OCI-LY7 (cell line): ENCODE data around the gene ATP2A2. TPM values are rescaled to one million over a fixed set of nuclear protein-coding genes. Genes with fewer than 3 reads are reported as not detected.
A peak's percentile ranks its signal among the peaks of the same experiment; 100 is the strongest.

ENCODE experiments used
- BruUV-seq: library from RNA; stranded (reverse); fragments of 400-500 nt; replicated peaks from 2 replicates; lab custom pipeline; 2021; lab: Mats Ljungman, UMichigan
- CTCF ChIA-PET: fragments of 300-600 bp; sonication (Branson Sonifier 250); formaldehyde crosslinking; loops from one replicate; lab custom pipeline; 2022; ENCODE audit warnings: antibody characterized with exemption; ENCODE audit not compliant: unreplicated experiment; lab: Charles Lee
- POLR2A ChIA-PET: fragments of 300-600 bp; sonication (Branson Sonifier 250); formaldehyde crosslinking; loops from one replicate; lab custom pipeline; 2022; ENCODE audit warnings: antibody characterized with exemption; lab: Charles Lee
- DNase-seq: peaks from one replicate; pipeline ENCODE4 v3.0.0-alpha.2; 2015; ENCODE audit warnings: low spot score
- H2AFZ ChIP-seq: fragments of 200-600 bp; sonication (generic), shearing (Covaris generic); 2 replicates; pipeline ENCODE4 v1.6.1; 2014; ENCODE audit warnings: mild to moderate bottlenecking, antibody characterized with exemption, low read length, moderate library complexity
- H3K27ac ChIP-seq: fragments of 200-600 bp; sonication (generic); 2 replicates; pipeline ENCODE4 v1.5.1; 2014; ENCODE audit warnings: mixed run types, low read depth, mild to moderate bottlenecking, moderate library complexity, low read length, inconsistent platforms; ENCODE audit not compliant: poor library complexity, severe bottlenecking
- H3K36me3 ChIP-seq: fragments of 200-600 bp; sonication (generic); 2 replicates; pipeline ENCODE4 v1.6.1; 2014; ENCODE audit warnings: mild to moderate bottlenecking, antibody characterized with exemption, low read length, moderate library complexity, mixed read lengths; ENCODE audit not compliant: insufficient read depth
- H3K4me1 ChIP-seq: fragments of 200-600 bp; sonication (generic); 2 replicates; pipeline ENCODE4 v1.5.1; 2014; ENCODE audit warnings: mild to moderate bottlenecking, low read length; ENCODE audit not compliant: insufficient read depth, poor library complexity, severe bottlenecking
- H3K4me2 ChIP-seq: fragments of 200-600 bp; sonication (generic); 2 replicates; pipeline ENCODE4 v1.6.1; 2014; ENCODE audit warnings: mild to moderate bottlenecking, low read length
- H3K4me3 ChIP-seq: fragments of 200-600 bp; sonication (generic); 2 replicates; pipeline ENCODE4 v1.5.1; 2014; ENCODE audit warnings: mild to moderate bottlenecking, low read depth, low read length; ENCODE audit not compliant: poor library complexity, severe bottlenecking
- H3K79me2 ChIP-seq: fragments of 200-600 bp; sonication (generic); 2 replicates; pipeline ENCODE4 v1.6.1; 2016; ENCODE audit warnings: low read depth, mild to moderate bottlenecking, low read length, moderate library complexity, mixed read lengths; ENCODE audit not compliant: insufficient read depth
- H3K9me2 ChIP-seq: fragments of 200-600 bp; sonication (generic); 2 replicates; pipeline ENCODE4 v1.6.1; 2016; ENCODE audit warnings: mild to moderate bottlenecking, low read length, mixed read lengths; ENCODE audit not compliant: insufficient read depth
- H3K9me3 ChIP-seq: fragments of 200-600 bp; sonication (generic); 2 replicates; pipeline ENCODE4 v1.6.1; 2014; ENCODE audit warnings: mild to moderate bottlenecking, mixed run types, low read length, mixed read lengths
- H4K20me1 ChIP-seq: fragments of 200-600 bp; sonication (generic); 2 replicates; pipeline ENCODE4 v1.6.1; 2014; ENCODE audit warnings: mild to moderate bottlenecking, antibody characterized with exemption, low read length, moderate library complexity, mixed read lengths; ENCODE audit not compliant: insufficient read depth
- EZH2phosphoT487 ChIP-seq: fragments of 200-600 bp; sonication (generic); IDR thresholded peaks from 2 replicates; pipeline ENCODE4 v1.6.1; 2018; ENCODE audit warnings: low read depth, borderline replicate concordance, mild to moderate bottlenecking, mixed run types, antibody characterized with exemption, low read length, moderate library complexity, mixed read lengths
- intact Hi-C: fragments of 100-400 bp; cut with micrococcal nuclease; formaldehyde crosslinking; loops from one replicate; pipeline ENCODE4 v1.10.0; 2022; ENCODE audit not compliant: unreplicated experiment
- total RNA-seq, 2 experiments: library from RNA; depleted of rRNA in 1 of 2; stranded (reverse); fragments of >200 nt in 1 of 2; shearing (Covaris generic) in 1 of 2; gene quantifications; 2 replicates each; pipeline ENCODE4 v1.2.3, GENCODE V29; 2014 to 2022
- TF ChIP-seq, protein P1 (sequence below): fragments of 200-600 bp; sonication (generic); conservative IDR thresholded peaks from 2 replicates; pipeline ENCODE4 v1.5.1; 2014; ENCODE audit warnings: mild to moderate bottlenecking, antibody characterized with exemption, low read length, moderate library complexity, mixed read lengths

Gene ATP2A2
- total RNA-seq, 2 experiments from 2014 or later = 93.5 to 178 TPM

DNA sequence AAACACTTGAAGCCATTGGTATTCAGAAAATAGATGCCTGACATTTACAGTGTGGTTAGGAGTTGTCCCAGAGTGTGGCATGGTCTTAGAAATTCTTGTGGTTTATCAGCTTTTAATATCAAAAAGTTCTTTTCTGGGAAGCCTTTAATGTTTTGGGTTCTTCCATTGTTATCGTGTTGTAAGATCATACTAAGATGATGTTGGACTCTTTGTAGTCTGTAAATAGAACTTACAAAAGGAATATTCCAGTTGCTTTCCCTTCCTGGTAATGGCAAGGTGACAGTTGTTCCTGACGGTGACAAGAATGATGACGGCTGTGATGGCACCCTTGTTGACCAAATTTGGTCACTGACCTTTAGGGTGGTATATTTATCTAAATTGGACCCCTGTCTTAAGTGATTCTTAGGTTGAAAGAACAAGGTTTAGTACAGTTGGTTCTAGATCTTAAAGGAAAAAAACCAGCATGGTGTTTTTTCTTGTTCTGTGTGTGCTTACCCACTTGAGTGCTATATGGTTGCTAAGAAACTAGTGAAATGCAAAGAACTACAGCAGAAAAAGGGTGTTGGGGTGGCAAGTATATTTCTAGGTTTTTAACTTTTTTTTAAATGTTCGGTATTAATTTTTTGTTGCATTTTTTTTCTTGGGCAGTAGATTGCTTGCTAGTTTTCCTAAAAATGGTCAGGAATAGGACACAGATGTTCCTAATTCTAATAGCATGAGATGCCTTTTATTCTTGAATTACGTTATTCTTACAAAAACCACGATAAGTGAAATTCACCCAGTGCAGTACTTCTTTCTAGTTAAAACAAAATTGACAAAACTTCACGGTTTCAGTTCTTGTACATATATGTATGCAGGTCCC, 2.1 kb downstream of the ATP2A2 start:
- BruUV-seq = no TSS peak
- peaks cover 57% of the 10 kb centered on the region for H3K4me1 ChIP-seq
- peaks cover 64% of the 10 kb centered on the region for H3K36me3 ChIP-seq

GRCh38 chr12:110284597-110284996, 3.5 kb downstream of the ATP2A2 start:
- peak overlapping the region; percentile 6 for H3K27ac ChIP-seq
- TF ChIP-seq EZH2phosphoT487 = no peak
- TF ChIP-seq, protein P1, sequence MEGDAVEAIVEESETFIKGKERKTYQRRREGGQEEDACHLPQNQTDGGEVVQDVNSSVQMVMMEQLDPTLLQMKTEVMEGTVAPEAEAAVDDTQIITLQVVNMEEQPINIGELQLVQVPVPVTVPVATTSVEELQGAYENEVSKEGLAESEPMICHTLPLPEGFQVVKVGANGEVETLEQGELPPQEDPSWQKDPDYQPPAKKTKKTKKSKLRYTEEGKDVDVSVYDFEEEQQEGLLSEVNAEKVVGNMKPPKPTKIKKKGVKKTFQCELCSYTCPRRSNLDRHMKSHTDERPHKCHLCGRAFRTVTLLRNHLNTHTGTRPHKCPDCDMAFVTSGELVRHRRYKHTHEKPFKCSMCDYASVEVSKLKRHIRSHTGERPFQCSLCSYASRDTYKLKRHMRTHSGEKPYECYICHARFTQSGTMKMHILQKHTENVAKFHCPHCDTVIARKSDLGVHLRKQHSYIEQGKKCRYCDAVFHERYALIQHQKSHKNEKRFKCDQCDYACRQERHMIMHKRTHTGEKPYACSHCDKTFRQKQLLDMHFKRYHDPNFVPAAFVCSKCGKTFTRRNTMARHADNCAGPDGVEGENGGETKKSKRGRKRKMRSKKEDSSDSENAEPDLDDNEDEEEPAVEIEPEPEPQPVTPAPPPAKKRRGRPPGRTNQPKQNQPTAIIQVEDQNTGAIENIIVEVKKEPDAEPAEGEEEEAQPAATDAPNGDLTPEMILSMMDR = no peak
- intact Hi-C loops = loop anchor here (10.0 kb wide), 1 partner anchor 300 kb away; the partner anchor contains the start of gene PPTC7
- H3K9me3 ChIP-seq = no peaks in the 10 kb centered on the region
- BruUV-seq = no TSS peak
- DNase-seq = no peak
- H3K4me1 ChIP-seq = peaks cover 53% of the 10 kb centered on the region
- no peak overlapping the region for H2AFZ ChIP-seq
- H4K20me1 ChIP-seq = peaks cover 35% of the 10 kb centered on the region
- ChIA-PET POLR2A (interaction anchor here (0.5 to 1.3 kb wide), 7 partner anchors 8 to 436 kb away, joined by 3 to 9 read pairs (median 4); no protein-coding TSS in a partner anchor), CTCF (no interaction called here)
- peaks cover 79% of the 10 kb centered on the region for H3K36me3 ChIP-seq
- peaks cover 81% of the 10 kb centered on the region for H3K79me2 ChIP-seq
- peak overlapping the region; percentile 87 for H3K4me2 ChIP-seq
- H3K4me3 ChIP-seq = peak overlapping the region; percentile 86
- H3K9me2 ChIP-seq = no peaks in the 10 kb centered on the region

More for the DNA sequence above, 2.1 kb downstream of the ATP2A2 start:
- CTCF ChIA-PET = no interaction called here
- Histone ChIP-seq H3K9me3 (no peaks in the 10 kb centered on the region), H3K4me3 (peak overlapping the region; percentile 86), H3K9me2 (no peaks in the 10 kb centered on the region), H4K20me1 (peaks cover 35% of the 10 kb centered on the region), H3K27ac (no peak overlapping the region), H3K79me2 (peaks cover 67% of the 10 kb centered on the region), H2AFZ (no peak overlapping the region), H3K4me2 (peak overlapping the region; percentile 87)
- POLR2A ChIA-PET = interaction anchor here (0.8 kb wide), 1 partner anchor 286 kb away, joined by 3 read pairs; no protein-coding TSS in a partner anchor
- no peak for TF ChIP-seq EZH2phosphoT487
- TF ChIP-seq, protein P1 = no peak
- intact Hi-C loops = loop anchor here (2.0 to 10.0 kb wide), 2 partner anchors 286 to 302 kb away; partner anchors contain the start of genes GIT2 and PPTC7
- DNase-seq = peak; percentile 24
